Activated CD8-positive, alpha-beta memory T cell treated with anti-CD3 and anti-CD28 coated beads, Interleukin-2, amount 10 ng/mL, durations not matched to agents 7 days and 5 days (primary cell): ENCODE data around the gene IL22RA2. TPM values are rescaled to one million over a fixed set of nuclear protein-coding genes. Genes with fewer than 3 reads are reported as not detected.

Experiments
- ATAC-seq: fragments of 150-1000 bp; cut with Tn5 transposase; one replicate; pipeline ENCODE4 v1.10.0; 2021; ENCODE audit warnings: moderate library complexity
- CTCF ChIA-PET: fragments of 350-600 bp; sonication (Branson Sonifier 250); formaldehyde crosslinking; loops from one replicate; lab custom pipeline; 2021; ENCODE audit warnings: antibody characterized with exemption; lab: Charles Lee
- DNase-seq: peaks from one replicate; pipeline ENCODE4 v3.0.0-alpha.2; 2020
- H3K27ac Mint-ChIP-seq: one replicate; pipeline ENCODE4 v1.8.0; 2021; ENCODE audit warnings: mild to moderate bottlenecking, mixed read lengths
- H3K27me3 Mint-ChIP-seq: one replicate; pipeline ENCODE4 v1.8.0; 2021; ENCODE audit warnings: mixed read lengths
- H3K36me3 Mint-ChIP-seq: one replicate; pipeline ENCODE4 v1.8.0; 2021; ENCODE audit warnings: mild to moderate bottlenecking, mixed read lengths
- H3K4me1 Mint-ChIP-seq: one replicate; pipeline ENCODE4 v1.8.0; 2021; ENCODE audit warnings: mixed read lengths
- H3K4me3 Mint-ChIP-seq: one replicate; pipeline ENCODE4 v1.8.0; 2021; ENCODE audit warnings: mild to moderate bottlenecking, moderate library complexity, mixed read lengths
- H3K9me3 Mint-ChIP-seq: one replicate; pipeline ENCODE4 v1.8.0; 2022; ENCODE audit warnings: low read depth, mixed read lengths
- total RNA-seq, 2 experiments: library from RNA; stranded (reverse); gene quantifications; one replicate each; pipeline ENCODE4 v1.2.3, GENCODE V29; 2021

The IL22RA2 gene
- total RNA-seq, 2 experiments from 2014 or later, result not detected

GRCh38 chr6:137170266-137171052 lies 3.0 kb downstream of the IL22RA2 start:
- H3K36me3 Mint-ChIP-seq, result peaks cover 13% of the 10 kb centered on the region
- no peak overlapping the region for H3K27ac Mint-ChIP-seq
- ATAC-seq, result no peak
- peaks cover 16% of the 10 kb centered on the region for H3K27me3 Mint-ChIP-seq
- CTCF ChIA-PET, result no interaction called here
- H3K4me3 Mint-ChIP-seq, result no peak overlapping the region
- peaks cover 11% of the 10 kb centered on the region for H3K4me1 Mint-ChIP-seq
- no peak for DNase-seq
- H3K9me3 Mint-ChIP-seq, result peaks cover 12% of the 10 kb centered on the region

- ATAC-seq, result no peak
- Mint-ChIP-seq H3K4me3 (no peak overlapping the region), H3K36me3 (peaks cover 35% of the 10 kb centered on the region), H3K27ac (no peak overlapping the region), H3K27me3 (peaks cover 7% of the 10 kb centered on the region), H3K9me3 (peaks cover 26% of the 10 kb centered on the region), H3K4me1 (peaks cover 23% of the 10 kb centered on the region)
- CTCF ChIA-PET, result interaction anchor here (1.0 kb wide), 1 partner anchor 74 kb away, joined by 3 read pairs; no protein-coding TSS in a partner anchor
- DNase-seq, result no peak
Measured at GRCh38 chr6:137167702-137168377, 5.6 kb downstream of the IL22RA2 start.

- peaks cover 10% of the 10 kb centered on the region for H3K27me3 Mint-ChIP-seq
- H3K4me1 Mint-ChIP-seq, result peaks cover 23% of the 10 kb centered on the region
- H3K36me3 Mint-ChIP-seq, result peaks cover 43% of the 10 kb centered on the region
- H3K4me3 Mint-ChIP-seq, result no peak overlapping the region
- DNase-seq (no peak), ATAC-seq (no peak)
- no peak overlapping the region for H3K27ac Mint-ChIP-seq
- CTCF ChIA-PET, result interaction anchor here (1.3 to 1.6 kb wide), 4 partner anchors 45 to 73 kb away, joined by 3 to 8 read pairs (median 4); no protein-coding TSS in a partner anchor
- H3K9me3 Mint-ChIP-seq, result peaks cover 32% of the 10 kb centered on the region
Measured at GRCh38 chr6:137166247-137167098, 7.0 kb downstream of the IL22RA2 start.

- CTCF ChIA-PET, result interaction anchor here (0.9 to 1.6 kb wide), 6 partner anchors 10 to 72 kb away, joined by 3 to 8 read pairs (median 4); no protein-coding TSS in a partner anchor
- peak overlapping the region; percentile 47 for H3K27ac Mint-ChIP-seq
- H3K4me3 Mint-ChIP-seq, result peak overlapping the region; percentile 12
Measured at GRCh38 chr6:137165375-137166246, 7.8 kb downstream of the IL22RA2 start.

GRCh38 chr6:137163732-137164318 lies 9.6 kb downstream of the IL22RA2 start:
- Mint-ChIP-seq H3K4me1 (peaks cover 23% of the 10 kb centered on the region), H3K27me3 (peaks cover 30% of the 10 kb centered on the region), H3K36me3 (peaks cover 42% of the 10 kb centered on the region), H3K27ac (no peak overlapping the region), H3K4me3 (no peak overlapping the region), H3K9me3 (peaks cover 28% of the 10 kb centered on the region)
- CTCF ChIA-PET, result no interaction called here
- no peak for ATAC-seq
- DNase-seq, result no peak

More at GRCh38 chr6:137165375-137166246, 7.8 kb downstream of the IL22RA2 start:
- Mint-ChIP-seq H3K27me3 (peaks cover 18% of the 10 kb centered on the region), H3K9me3 (peaks cover 30% of the 10 kb centered on the region), H3K4me1 (peaks cover 23% of the 10 kb centered on the region), H3K36me3 (peaks cover 41% of the 10 kb centered on the region)
- DNase-seq (peak; percentile 82), ATAC-seq (peak; percentile 57)

GRCh38 chr6:137162692-137163306 lies 10.6 kb downstream of the IL22RA2 start:
- no peak for ATAC-seq
- peaks cover 31% of the 10 kb centered on the region for H3K9me3 Mint-ChIP-seq
- CTCF ChIA-PET, result no interaction called here
- peaks cover 35% of the 10 kb centered on the region for H3K27me3 Mint-ChIP-seq
- no peak overlapping the region for H3K27ac Mint-ChIP-seq
- peaks cover 45% of the 10 kb centered on the region for H3K36me3 Mint-ChIP-seq
- no peak overlapping the region for H3K4me3 Mint-ChIP-seq
- H3K4me1 Mint-ChIP-seq, result peaks cover 23% of the 10 kb centered on the region
- no peak for DNase-seq

GRCh38 chr6:137161949-137162348 lies 11.5 kb downstream of the IL22RA2 start:
- no peak for DNase-seq
- Mint-ChIP-seq H3K4me1 (peaks cover 21% of the 10 kb centered on the region), H3K27me3 (peaks cover 35% of the 10 kb centered on the region), H3K36me3 (peaks cover 53% of the 10 kb centered on the region), H3K27ac (no peak overlapping the region), H3K4me3 (no peak overlapping the region), H3K9me3 (peaks cover 35% of the 10 kb centered on the region)
- no peak for ATAC-seq
- CTCF ChIA-PET, result interaction anchor here (1.0 kb wide), 1 partner anchor 38 kb away, joined by 3 read pairs; no protein-coding TSS in a partner anchor

GRCh38 chr6:137160763-137161162 lies 12.7 kb downstream of the IL22RA2 start:
- Mint-ChIP-seq H3K4me3 (no peak overlapping the region), H3K4me1 (peaks cover 24% of the 10 kb centered on the region), H3K27ac (no peak overlapping the region), H3K36me3 (peaks cover 58% of the 10 kb centered on the region), H3K9me3 (peaks cover 35% of the 10 kb centered on the region), H3K27me3 (peaks cover 35% of the 10 kb centered on the region)
- CTCF ChIA-PET, result interaction anchor here (1.0 kb wide), 1 partner anchor 40 kb away, joined by 3 read pairs; no protein-coding TSS in a partner anchor
- DNase-seq, result no peak
- no peak for ATAC-seq

GRCh38 chr6:137159912-137160311 lies 13.5 kb downstream of the IL22RA2 start:
- Mint-ChIP-seq H3K27me3 (peaks cover 35% of the 10 kb centered on the region), H3K27ac (no peak overlapping the region), H3K4me1 (peaks cover 20% of the 10 kb centered on the region), H3K36me3 (peaks cover 59% of the 10 kb centered on the region), H3K4me3 (no peak overlapping the region), H3K9me3 (peaks cover 36% of the 10 kb centered on the region)
- CTCF ChIA-PET, result no interaction called here
- ATAC-seq, result no peak
- DNase-seq, result no peak

- H3K27ac Mint-ChIP-seq, result no peak overlapping the region
- peaks cover 34% of the 10 kb centered on the region for H3K27me3 Mint-ChIP-seq
- no peak overlapping the region for H3K4me3 Mint-ChIP-seq
- peaks cover 47% of the 10 kb centered on the region for H3K36me3 Mint-ChIP-seq
- DNase-seq (no peak), ATAC-seq (no peak)
- H3K9me3 Mint-ChIP-seq, result peaks cover 27% of the 10 kb centered on the region
- CTCF ChIA-PET, result no interaction called here
- H3K4me1 Mint-ChIP-seq, result peaks cover 17% of the 10 kb centered on the region
Measured at GRCh38 chr6:137157601-137158000, 15.8 kb downstream of the IL22RA2 start.

- Mint-ChIP-seq H3K27ac (no peak overlapping the region), H3K36me3 (peaks cover 42% of the 10 kb centered on the region), H3K4me3 (no peak overlapping the region), H3K27me3 (peaks cover 30% of the 10 kb centered on the region), H3K4me1 (peaks cover 17% of the 10 kb centered on the region), H3K9me3 (peaks cover 25% of the 10 kb centered on the region)
- ATAC-seq (no peak), DNase-seq (no peak)
- CTCF ChIA-PET, result interaction anchor here (1.6 kb wide), 1 partner anchor 9 kb away, joined by 4 read pairs; no protein-coding TSS in a partner anchor
Measured at GRCh38 chr6:137156650-137157049, 16.8 kb downstream of the IL22RA2 start.
